ENCODE measurements around the gene IFIH1.

GRCh38 chr2:162318328-162319180 lies at the start of gene IFIH1:
- no peak for TF ChIP-seq POLR2A (IDR thresholded peaks at IDR 0.05)
- no peak for TF ChIP-seq CTCF (IDR thresholded peaks at IDR 0.05)
